Putamen (tissue), 1 donor: ENCODE results near the gene CRIM1.
"Not testable (repeated sequence)": the region's sequence is repeated elsewhere in the genome, so short reads cannot be mapped to it uniquely, and the experiment has no call there.

ENCODE experiments used
- DNase-seq: peaks from one replicate; pipeline ENCODE4 v3.0.0-alpha.2; 2016; ENCODE audit warnings: low spot score

CRIM1 gene, protein sequence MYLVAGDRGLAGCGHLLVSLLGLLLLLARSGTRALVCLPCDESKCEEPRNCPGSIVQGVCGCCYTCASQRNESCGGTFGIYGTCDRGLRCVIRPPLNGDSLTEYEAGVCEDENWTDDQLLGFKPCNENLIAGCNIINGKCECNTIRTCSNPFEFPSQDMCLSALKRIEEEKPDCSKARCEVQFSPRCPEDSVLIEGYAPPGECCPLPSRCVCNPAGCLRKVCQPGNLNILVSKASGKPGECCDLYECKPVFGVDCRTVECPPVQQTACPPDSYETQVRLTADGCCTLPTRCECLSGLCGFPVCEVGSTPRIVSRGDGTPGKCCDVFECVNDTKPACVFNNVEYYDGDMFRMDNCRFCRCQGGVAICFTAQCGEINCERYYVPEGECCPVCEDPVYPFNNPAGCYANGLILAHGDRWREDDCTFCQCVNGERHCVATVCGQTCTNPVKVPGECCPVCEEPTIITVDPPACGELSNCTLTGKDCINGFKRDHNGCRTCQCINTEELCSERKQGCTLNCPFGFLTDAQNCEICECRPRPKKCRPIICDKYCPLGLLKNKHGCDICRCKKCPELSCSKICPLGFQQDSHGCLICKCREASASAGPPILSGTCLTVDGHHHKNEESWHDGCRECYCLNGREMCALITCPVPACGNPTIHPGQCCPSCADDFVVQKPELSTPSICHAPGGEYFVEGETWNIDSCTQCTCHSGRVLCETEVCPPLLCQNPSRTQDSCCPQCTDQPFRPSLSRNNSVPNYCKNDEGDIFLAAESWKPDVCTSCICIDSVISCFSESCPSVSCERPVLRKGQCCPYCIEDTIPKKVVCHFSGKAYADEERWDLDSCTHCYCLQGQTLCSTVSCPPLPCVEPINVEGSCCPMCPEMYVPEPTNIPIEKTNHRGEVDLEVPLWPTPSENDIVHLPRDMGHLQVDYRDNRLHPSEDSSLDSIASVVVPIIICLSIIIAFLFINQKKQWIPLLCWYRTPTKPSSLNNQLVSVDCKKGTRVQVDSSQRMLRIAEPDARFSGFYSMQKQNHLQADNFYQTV

DNA sequence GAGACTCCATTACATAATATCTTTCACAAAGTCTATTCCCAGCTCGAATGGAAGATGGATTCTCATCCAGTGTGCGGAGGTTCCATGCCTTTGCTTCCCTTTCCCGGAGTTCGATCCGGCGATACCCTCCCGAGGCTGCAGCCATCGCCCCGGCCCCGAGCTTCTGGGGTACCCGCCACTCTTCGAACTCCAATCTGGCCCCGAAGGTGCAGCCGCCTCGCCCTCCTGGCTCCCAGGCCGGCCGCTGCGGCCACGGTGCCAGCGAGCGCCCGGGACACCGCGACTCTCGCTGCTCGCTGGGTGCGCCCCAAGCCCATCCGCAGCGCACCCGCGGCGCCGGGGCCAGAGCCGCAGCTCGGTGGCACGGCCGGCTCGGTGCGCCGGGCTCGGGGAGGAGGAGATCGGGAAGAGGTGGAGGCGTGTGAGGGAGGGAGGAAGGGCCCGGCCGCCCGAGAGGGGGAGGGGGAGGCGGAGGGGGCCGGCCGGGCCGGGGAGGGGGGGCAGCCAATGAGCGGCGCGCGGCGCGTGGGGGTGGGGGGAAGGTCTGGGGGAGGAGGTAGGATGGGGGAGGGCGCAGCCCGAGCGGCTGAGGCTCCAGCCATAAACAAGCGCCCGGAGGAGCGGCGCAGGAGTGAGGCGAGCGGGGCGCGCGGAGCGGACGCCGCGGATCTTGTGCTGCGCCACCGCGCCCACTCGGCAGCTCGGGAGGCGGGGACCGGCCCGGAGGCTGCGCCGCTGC lies at the start of gene CRIM1:
CRIM1 (plus strand) TSS at position 628 of the 739 bp plus-strand sequence. CDS start 515 bp downstream, outside the sequence.
- DNase-seq: peak; percentile 86

DNA sequence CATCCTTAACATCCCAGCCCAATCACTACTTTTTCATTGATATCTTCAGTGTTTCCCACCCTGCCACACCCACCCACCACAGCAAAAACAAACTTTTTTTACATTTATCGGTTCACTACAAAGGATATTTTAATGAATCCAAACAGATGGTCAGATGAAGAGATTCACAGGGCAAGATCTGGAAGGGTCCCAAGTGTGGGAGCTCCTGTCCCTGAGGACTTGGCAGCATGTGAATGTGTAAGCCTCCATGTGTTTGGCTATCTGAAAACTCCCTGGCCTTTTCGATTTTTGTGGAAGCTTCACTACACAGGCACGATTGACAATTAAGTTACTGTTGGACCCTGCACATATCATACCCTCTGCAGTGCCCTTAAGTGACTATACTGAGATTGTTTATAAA lies 48.1 kb upstream of the CRIM1 start:
- no peak for DNase-seq

DNA sequence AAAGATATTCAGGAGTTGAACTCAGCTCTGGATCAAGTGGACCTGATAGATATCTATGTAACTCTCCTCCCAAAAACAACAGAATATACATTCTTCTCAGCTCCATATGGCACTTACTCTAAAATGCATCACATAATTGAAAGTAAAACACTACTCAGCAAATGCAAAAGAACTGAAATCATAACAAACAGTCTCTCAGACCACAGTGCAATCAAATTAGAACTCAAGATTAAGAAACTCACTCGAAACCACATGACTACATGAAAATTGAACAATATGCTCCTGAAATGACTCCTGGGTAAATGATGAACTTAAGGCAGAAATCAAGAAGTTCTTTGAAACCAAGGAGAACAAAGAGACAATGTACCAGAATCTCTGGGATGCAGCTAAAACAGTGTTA lies 45.1 kb upstream of the CRIM1 start:
- not testable (repeated sequence) for DNase-seq

DNA sequence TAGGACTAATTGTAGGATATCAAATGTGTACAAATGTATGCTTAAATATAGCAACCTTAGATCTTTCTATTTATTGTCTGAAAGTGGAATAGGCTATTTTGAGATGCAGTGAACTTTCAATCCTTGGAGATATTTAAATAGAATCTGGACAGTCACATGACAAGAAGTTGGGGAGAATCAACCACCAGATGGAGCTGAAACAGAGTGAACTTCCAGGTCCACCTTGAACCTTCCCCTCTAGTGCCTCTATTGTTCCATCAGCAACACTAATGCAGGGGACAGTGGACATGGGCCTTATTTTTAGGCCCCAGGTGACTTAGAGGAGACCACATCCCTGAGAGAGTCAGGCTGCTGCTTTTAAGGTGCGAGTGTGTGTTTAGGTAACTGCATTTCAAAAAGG lies 37.0 kb upstream of the CRIM1 start:
- no peak for DNase-seq

DNA sequence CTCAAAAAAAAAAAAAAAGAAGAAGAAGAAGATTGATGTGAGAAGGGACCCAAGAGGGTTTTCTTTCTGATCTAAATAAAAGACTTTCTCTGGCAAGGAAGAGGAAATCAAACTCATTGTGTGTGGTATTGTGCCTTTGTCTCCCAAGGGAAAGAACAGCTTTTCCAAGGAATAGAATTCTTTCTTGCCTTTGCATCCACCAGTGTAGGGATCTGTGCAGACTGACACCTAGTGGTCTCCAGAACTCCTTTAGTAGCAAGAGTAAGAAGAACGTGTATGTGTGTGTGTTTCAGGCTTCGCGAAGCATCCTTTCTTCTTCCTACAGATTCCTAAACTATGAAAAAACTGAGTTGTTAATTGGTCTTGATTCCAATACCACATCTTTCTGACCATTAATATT lies 33.5 kb upstream of the CRIM1 start:
- peak; percentile 38 for DNase-seq

DNA sequence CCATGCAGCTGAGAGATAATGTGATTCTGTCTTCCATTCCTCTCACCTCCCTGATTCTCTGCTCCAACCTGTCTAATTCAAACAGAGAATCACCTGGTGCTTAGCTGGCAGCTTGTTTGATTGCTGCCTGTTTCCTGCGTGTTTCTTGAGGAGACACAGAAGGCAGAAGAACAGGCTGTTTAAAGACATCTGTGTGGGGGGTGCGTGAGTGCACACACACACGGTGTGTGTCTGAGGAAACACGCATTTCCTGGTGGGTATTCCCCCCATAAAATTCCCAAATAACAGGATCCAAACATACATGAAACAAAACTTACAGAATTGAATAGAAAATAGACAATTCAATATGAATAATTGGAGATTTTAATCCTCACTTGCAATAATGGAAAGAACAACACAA lies 29.3 kb upstream of the CRIM1 start:
- no peak for DNase-seq

DNA sequence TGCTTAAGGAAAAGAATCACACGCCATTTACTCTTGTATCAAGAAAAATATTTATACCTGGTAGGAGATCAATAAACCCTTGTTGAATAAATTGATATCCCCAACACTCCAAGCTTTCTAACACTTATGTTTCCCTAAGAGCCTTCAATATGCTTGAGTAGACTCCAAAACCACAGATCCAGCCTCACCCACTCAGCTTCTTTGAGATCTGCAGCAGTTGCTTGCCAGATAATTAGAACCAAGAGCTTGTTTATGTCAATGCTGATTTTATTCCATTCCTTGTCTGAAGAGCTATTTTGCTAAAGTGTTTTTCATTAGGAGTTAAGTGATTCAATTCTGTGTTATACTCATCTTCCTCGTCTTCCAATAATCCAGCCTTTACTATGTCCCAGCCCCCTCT lies 26.3 kb upstream of the CRIM1 start:
- DNase-seq: no peak

DNA sequence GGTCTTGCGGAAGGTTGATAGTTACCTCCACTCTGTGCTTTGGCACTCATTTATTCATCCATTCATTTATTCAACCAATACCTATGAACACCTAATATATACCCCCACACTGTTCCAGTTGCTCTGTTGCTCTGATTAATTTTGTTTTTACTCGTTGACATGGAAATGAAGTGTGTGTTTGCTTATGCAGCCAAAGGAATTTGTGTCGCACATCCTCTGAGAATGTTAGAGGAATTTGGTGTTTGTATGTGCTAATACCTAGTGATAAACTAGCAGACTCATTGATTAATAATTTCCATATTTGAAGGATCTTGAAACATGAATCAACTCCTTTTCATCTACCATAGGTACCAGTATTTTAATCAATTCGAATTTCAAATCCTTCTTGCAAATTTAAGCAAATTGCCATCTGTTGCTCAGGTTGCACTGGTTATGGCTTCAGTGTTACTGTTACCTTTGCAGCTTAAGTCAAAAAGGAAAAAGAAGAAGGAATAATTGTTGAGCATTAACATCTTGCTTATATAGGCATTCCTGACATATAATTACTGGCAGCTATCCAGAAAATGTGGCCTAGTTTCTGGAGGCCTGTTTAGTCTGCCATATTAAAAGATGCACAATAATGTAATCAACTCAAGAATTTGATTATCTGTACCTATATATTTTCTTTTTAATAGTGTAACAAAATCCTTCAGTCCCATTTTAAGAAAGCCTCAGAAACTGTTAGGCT lies 25.7 kb upstream of the CRIM1 start:
- DNase-seq: no peak

DNA sequence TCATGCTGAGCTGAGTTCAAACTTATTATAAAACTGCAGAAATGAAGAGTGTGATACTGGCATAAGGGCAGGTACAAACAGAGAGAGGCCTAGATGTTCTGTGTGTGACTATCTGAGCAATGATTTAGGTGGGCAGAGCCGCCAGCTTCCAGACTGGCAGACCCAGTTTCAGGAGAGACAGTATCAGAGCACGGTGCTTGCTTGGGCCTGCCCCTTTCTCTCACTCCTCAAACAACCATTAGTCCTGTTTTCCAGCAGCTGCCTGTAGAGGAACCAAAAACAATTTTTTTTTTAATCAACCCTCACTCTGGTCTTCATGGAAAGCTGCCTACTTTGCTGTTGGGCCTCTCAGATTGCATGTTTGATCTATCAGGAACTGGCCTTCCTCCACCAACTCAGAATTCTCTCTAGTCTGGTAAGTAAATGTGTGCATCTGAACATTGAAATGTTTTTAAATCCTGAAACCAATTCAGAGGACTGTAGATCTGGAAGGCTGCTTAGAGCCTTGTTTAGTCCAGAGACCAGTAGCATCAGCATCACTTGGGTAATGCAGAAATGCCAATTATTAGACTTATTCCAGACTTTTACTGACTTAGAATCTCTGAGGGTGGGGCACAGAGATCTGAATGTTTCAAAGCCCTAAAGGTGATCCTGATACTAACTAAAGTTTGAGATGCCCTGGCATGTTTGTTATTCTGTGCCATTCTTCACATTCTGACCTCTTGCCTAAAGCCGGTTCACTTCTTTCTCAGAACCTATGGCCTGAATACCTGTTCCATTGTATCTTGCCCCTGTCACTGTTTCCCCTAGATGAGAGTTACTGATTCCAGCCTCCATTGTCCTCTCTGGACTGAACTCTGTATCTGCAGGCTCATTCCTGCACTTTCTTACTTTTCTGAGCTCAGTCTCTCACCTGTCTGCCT lies 24.8 kb upstream of the CRIM1 start:
- DNase-seq: no peak

DNA sequence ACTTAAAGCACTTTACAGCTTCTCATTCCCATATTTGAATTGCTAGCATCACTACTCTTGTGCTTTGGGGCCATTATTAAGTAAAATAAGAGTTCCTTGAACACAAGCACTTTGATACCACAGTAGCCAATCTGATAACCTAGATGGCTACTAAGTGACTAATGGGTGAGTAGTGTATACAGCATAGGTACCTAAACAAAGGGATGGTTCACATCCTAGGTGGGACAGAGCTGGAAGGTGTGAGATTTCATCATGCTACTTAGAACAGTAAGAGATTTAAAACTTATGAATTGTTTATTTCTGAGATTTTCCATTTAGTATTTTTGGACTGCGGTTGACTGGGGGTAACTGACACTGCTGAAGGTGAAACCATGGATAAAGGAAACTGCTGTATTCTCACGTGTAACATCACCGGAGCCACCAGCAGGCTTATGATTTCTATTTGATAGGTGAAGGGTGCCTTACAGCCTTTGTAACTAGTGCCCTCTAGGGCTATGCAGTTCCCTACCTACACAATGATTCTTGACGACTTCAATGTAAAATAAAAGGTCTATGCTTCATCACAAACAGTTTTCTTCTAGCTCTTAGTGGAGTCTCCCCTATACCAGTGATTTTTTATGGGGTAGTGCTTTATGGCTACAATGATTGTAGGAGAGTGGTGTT lies 22.1 kb upstream of the CRIM1 start:
- no peak for DNase-seq

DNA sequence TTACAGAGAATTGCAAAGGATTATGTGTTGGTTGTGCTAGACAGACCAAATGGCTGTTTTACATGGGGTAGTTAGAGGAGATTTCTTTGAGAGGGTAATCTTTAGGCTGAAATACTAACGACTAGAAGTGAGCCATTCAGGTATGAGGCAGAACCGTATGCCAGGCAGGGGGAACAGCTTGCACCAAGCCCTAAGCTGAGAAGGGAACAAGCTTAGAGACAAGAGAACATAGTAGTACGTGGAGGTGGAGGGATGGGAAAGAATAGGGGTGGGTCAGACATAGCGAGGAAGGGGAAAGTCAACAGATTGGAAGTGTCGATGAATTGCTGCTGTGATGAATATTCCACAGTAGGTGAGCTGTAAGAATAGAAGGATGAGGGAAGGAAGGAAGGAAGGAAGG lies 20.0 kb upstream of the CRIM1 start:
- no peak for DNase-seq

DNA sequence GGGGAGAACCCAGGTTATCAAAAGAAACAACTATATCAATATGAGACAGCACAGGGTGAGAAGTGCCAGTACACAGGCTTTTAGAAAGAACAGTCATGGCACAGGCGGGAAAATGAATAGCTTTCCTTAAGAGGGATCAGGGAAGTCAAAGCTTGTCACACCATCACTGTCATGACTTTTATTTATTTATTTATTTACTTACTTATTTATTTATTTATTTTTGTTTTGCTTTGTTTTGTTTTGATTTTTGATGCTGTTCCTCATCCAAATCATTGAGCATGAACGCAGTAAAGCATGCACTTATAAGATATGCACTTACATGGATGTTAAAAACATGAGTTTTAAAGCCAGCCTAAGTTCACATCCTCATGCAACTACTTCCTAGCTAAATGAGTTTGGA lies 19.3 kb upstream of the CRIM1 start:
- no peak for DNase-seq

DNA sequence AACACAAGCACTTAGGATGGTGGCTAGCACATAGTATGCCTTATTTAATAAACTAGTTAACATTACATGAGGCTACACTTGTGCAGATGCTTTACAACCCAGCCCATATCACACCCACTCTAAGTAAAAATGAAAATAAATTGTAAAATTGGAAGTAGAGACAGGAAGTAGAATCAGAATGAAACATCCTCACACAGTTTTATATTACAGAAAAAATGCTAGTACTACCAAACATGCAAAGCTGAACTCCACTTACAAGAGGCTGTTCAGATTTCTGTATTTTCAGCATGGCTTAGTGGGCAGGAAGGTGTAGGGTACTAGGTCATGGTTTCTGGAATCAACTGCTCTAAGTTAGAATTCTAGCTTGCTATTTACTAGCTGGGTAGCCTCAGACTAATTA lies 18.2 kb upstream of the CRIM1 start:
- DNase-seq: no peak

DNA sequence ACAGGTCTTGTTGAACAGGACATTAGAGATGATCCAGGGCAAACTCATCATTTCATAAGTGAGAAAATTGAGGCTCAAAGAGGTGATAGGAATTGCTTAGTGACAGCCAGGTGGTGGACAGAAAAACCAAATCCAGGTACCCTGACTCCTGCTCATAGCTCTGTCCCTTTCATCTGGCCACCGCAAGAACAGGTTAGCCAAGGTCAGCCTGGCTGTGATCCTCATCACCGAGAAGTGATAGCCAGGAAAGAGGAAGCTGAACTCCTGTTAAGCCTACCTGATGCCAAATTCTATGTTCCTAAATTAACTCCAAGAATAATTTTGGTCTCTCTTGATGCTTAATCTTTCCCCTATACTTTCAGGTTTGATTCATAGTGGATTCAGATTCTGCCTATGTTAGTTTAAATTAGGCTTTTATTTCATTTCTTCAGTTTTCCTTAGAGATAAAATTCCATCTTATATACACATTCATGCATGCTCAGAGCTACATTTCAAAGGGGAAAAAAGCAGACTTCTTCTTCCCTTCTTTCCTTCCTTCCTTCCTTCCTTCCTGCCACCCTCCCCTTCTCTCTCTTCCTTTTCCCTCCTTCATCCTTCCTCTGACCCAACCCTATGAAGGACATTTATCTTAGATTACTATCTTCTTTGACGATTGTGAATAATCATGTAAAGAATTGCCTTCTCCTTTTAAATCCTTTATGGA lies 17.3 kb upstream of the CRIM1 start:
- no peak for DNase-seq

DNA sequence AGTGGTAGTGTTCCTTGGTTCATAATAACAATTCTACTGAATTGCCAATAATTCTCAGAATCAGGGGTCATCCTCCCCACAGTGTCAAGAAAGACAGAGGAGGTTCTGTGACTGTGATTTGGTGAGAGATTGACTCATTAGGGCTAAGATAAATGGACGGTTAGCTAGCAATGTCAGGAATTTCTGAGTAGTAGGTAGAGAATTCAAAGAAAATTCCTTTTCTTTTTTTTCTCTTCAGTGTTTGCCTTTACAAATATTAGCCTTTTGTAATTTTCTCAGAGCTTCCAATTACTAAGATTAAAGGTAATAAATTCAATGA lies 16.8 kb upstream of the CRIM1 start:
- DNase-seq: no peak

DNA sequence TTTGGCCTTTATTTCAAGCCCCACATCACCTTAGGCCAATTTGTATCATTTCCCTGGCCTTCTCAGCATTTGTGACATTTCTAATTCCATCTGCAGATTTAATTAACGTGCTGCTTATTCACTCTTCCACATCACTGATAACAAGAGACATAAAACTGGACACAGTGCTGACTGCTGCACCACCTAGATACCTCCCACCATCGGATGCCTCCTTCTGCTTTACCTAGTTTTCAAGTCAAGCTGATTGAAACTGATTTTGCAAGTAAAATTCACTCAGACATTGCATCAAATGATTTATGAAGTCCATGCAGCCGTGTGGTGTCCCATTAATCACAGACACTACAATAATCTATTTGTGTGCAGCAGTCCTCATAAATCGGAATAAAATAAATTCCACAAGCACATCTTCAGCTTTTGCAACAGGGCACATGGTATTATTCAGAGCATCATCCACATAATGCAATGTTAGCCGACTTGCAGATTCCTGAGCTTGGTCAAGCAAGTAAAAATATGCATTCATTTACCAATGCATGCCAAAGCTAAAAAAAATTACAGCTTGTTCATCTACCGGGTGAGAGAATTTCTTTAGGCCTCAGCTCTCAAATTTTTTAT lies 15.9 kb upstream of the CRIM1 start:
- no peak for DNase-seq

DNA sequence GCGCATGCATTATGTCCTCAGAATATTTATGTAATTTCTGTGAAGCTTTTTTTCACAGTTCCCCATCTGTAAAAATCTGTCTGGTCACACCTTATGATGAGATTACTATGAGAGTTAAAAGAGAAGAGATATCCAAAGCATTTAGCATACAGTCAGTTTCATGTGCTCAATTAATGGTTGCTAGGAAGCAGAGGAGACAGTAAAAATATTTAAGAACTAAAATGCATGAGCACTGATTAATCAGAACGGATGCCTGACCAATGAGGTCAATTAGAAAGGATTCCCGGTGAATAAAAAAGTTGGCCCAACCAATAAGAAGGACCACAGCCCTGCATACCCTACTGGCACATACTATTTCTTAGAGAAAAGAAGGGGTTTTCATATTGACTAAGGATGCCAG lies 12.0 kb upstream of the CRIM1 start:
- no peak for DNase-seq

DNA sequence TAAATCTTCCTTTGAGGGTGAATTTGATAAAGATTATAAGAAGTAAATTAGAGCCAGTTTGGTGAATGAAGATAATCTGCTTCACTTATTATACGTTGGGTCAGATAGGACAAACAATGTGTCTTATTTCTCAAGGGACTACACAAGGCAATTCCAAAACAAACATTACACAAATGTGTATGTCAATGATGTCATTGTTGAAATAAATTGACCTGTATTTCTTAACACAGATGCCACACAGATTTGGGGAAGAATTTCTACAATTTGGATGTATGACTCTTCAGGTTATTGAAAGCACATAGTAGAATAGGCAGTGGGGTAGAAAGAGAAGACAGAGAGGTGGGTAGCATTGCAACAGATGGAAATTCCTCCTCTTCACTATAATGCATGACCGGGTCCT lies 6.9 kb upstream of the CRIM1 start:
- no peak for DNase-seq

DNA sequence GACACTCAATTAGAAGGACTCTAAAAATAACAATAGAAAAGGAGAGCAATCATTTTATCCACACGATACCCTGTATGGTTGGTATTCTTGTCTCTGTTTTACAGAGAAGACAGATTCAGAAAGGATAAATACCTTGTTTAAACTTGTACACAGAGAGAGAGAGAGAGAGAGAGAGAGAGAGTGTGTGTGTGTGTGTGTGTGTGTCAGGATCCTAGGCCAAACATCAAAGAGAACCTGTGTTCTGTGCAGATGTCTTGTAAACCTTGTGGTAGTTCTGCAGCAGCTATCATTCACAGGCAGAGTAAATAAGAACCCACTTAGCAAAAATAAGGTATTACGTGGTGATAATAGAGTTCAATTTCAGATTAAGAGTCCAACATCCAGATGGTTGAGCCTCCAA lies 4.3 kb upstream of the CRIM1 start:
- DNase-seq: no peak
